IMR-90 (cell line): ENCODE results near the gene GOLGA3. TPM values are rescaled to one million over a fixed set of nuclear protein-coding genes. Genes with fewer than 3 reads are reported as not detected.
"Not testable (repeated sequence)": the region's sequence is repeated elsewhere in the genome, so short reads cannot be mapped to it uniquely, and the experiment has no call there.

Experiments
- ATAC-seq: fragments of 200-7000 bp; cut with Tn5 transposase; 2 replicates; pipeline ENCODE4 v1.9.1; 2020; ENCODE audit warnings: low read depth, mild to moderate bottlenecking, moderate library complexity
- BruUV-seq: library from RNA; stranded (reverse); fragments of 400-500 nt; replicated peaks from 2 replicates; lab custom pipeline; 2021; lab: Mats Ljungman, UMichigan
- CTCF ChIA-PET: fragments of 300-600 bp; formaldehyde crosslinking; extraction: SDS; loops from one replicate; lab custom pipeline; 2021; ENCODE audit warnings: antibody characterized with exemption; lab: Yijun Ruan, JAX
- POLR2A ChIA-PET: fragments of 300-600 bp; sonication (Branson Sonifier 250); formaldehyde crosslinking; loops from one replicate; lab custom pipeline; 2022; ENCODE audit warnings: antibody characterized with exemption; ENCODE audit not compliant: unreplicated experiment; lab: Charles Lee
- DNase-seq: peaks from one replicate; pipeline ENCODE4 v3.0.0; 2013
- H2AFZ ChIP-seq: replicated peaks from 2 replicates; pipeline ENCODE3; 2013; ENCODE audit warnings: low read length, mild to moderate bottlenecking; ENCODE audit not compliant: poor library complexity
- H2AK5ac ChIP-seq: 2 replicates; pipeline ENCODE4 v1.6.1; 2013; ENCODE audit warnings: low read depth, low read length, inconsistent platforms
- H2AK9ac ChIP-seq: replicated peaks from 2 replicates; pipeline ENCODE3; 2013; ENCODE audit warnings: mild to moderate bottlenecking, low read depth, low read length, moderate library complexity; ENCODE audit not compliant: poor library complexity
- H2BK120ac ChIP-seq: 2 replicates; pipeline ENCODE4 v1.6.1; 2013; ENCODE audit warnings: low read depth, low read length, inconsistent platforms
- H2BK15ac ChIP-seq: 3 replicates; pipeline ENCODE4 v1.6.1; 2013; ENCODE audit warnings: low read depth, low read length, inconsistent platforms
- H2BK20ac ChIP-seq: 2 replicates; pipeline ENCODE4 v1.6.1; 2013; ENCODE audit warnings: low read depth, mild to moderate bottlenecking, inconsistent platforms, low read length, moderate library complexity
- H2BK5ac ChIP-seq: 2 replicates; pipeline ENCODE4 v1.6.1; 2013; ENCODE audit warnings: mild to moderate bottlenecking, low read depth, low read length, inconsistent platforms; ENCODE audit not compliant: poor library complexity, severe bottlenecking
- H3K14ac ChIP-seq: replicated peaks from 2 replicates; pipeline ENCODE4 v1.6.1; 2013; ENCODE audit warnings: low read depth, low read length, inconsistent platforms
- H3K18ac ChIP-seq: 2 replicates; pipeline ENCODE4 v1.6.1; 2013; ENCODE audit warnings: low read depth, low read length, control low read depth
- H3K23ac ChIP-seq: 2 replicates; pipeline ENCODE4 v1.6.1; 2013; ENCODE audit warnings: low read depth, low read length, inconsistent platforms
- H3K27ac ChIP-seq: 2 replicates; pipeline ENCODE4 v1.5.1; 2013; ENCODE audit warnings: mild to moderate bottlenecking, control low read depth, low read length; ENCODE audit not compliant: insufficient read depth
- H3K27me3 ChIP-seq: 2 replicates; pipeline ENCODE4 v1.6.1; 2013; ENCODE audit warnings: low read length; ENCODE audit not compliant: control insufficient read depth, insufficient read depth
- H3K36me3 ChIP-seq: 2 replicates; pipeline ENCODE4 v1.6.1; 2013; ENCODE audit warnings: low read length, mixed read lengths; ENCODE audit not compliant: control insufficient read depth, insufficient read depth
- H3K4ac ChIP-seq: 2 replicates; pipeline ENCODE4 v1.6.1; 2013; ENCODE audit warnings: low read depth, low read length, inconsistent platforms
- H3K4me1 ChIP-seq: 2 replicates; pipeline ENCODE4 v1.6.1; 2013; ENCODE audit warnings: low read length, mixed read lengths; ENCODE audit not compliant: control insufficient read depth, insufficient read depth
- H3K4me2 ChIP-seq: 2 replicates; pipeline ENCODE4 v1.6.1; 2013; ENCODE audit warnings: low read depth, mild to moderate bottlenecking, control low read depth, low read length, moderate library complexity
- H3K4me3 ChIP-seq: 2 replicates; pipeline ENCODE4 v1.5.1; 2013; ENCODE audit warnings: low read depth, mild to moderate bottlenecking, control low read depth, low read length, moderate library complexity; ENCODE audit not compliant: insufficient read depth
- H3K56ac ChIP-seq: 2 replicates; pipeline ENCODE4 v1.6.1; 2013; ENCODE audit warnings: low read length, inconsistent platforms; ENCODE audit not compliant: insufficient read depth; ENCODE audit errors: extremely low read depth
- H3K79me1 ChIP-seq, 2 experiments: 2 replicates each; pipeline ENCODE4 v1.6.1; 2013; ENCODE audit warnings: low read length in 2 of 2, inconsistent platforms in 1 of 2, low read depth in 1 of 2
- H3K9ac ChIP-seq: 2 replicates; pipeline ENCODE4 v1.6.1; 2013; ENCODE audit warnings: low read depth, low read length, control low read depth
- H3K9me1 ChIP-seq: 2 replicates; pipeline ENCODE4 v1.6.1; 2013; ENCODE audit warnings: low read length, inconsistent platforms; ENCODE audit not compliant: insufficient read depth
- H3K9me3 ChIP-seq: 2 replicates; pipeline ENCODE4 v1.6.1; 2013; ENCODE audit warnings: low read length; ENCODE audit not compliant: control insufficient read depth, insufficient read depth
- H4K20me1 ChIP-seq: 2 replicates; pipeline ENCODE4 v1.6.1; 2013; ENCODE audit warnings: low read length, inconsistent platforms; ENCODE audit not compliant: insufficient read depth
- H4K5ac ChIP-seq: 2 replicates; pipeline ENCODE4 v1.6.1; 2013; ENCODE audit warnings: mild to moderate bottlenecking, low read depth, low read length, control low read depth
- H4K8ac ChIP-seq, 2 experiments: 2 replicates each; pipeline ENCODE4 v1.6.1; 2013; ENCODE audit warnings: low read depth in 2 of 2, low read length in 2 of 2, control low read depth in 1 of 2, inconsistent platforms in 1 of 2
- H4K91ac ChIP-seq: 2 replicates; pipeline ENCODE4 v1.6.1; 2013; ENCODE audit warnings: low read depth, low read length, inconsistent platforms; ENCODE audit not compliant: insufficient read depth
- BHLHE40 ChIP-seq: fragments of 150-350 bp; IDR thresholded peaks from 2 replicates; pipeline ENCODE4 v1.6.1; 2016; ENCODE audit warnings: mild to moderate bottlenecking, low read depth, low read length
- FOS ChIP-seq: fragments of 150-350 bp; IDR thresholded peaks from 2 replicates; pipeline ENCODE4 v1.6.1; 2016; ENCODE audit warnings: low read depth, low read length
- MXI1 ChIP-seq: IDR thresholded peaks from 2 replicates; pipeline ENCODE4 v1.6.1; 2012; ENCODE audit warnings: low read depth, mild to moderate bottlenecking, low read length, moderate library complexity, borderline replicate concordance
- WGBS, 2 experiments: methylation state at CpG; one replicate each; pipeline versions ENCODE4 v1.1.5 to v1.1.7; 2013; ENCODE audit warnings: missing lambda C conversion rate in 2 of 2; ENCODE audit not compliant: insufficient read length in 1 of 2; ENCODE audit errors: extremely low coverage in 2 of 2; 5-methylcytosine and 5-hydroxymethylcytosine counted together
- dilution Hi-C: fragments of 300-500 bp; cut with HindIII; formaldehyde crosslinking; loops from one replicate; pipeline ENCODE4 v1.14.3; 2018; ENCODE audit warnings: low sequenced_read_pairs; ENCODE audit not compliant: unreplicated experiment
- in situ Hi-C: fragments of 300-500 bp; cut with MboI; formaldehyde crosslinking; loops from 3 replicates; pipeline ENCODE4 v1.14.3; 2019; ENCODE audit warnings: low sequenced_read_pairs, inconsistent platforms, mixed read lengths
- intact Hi-C: fragments of 100-400 bp; cut with micrococcal nuclease; formaldehyde crosslinking; loops from 2 replicates; pipeline ENCODE4 v1.10.0; 2022
- polyA plus RNA-seq, 3 experiments: library from polyadenylated mRNA; depleted of rRNA; stranded (reverse); fragments of >200 nt; gene quantifications; 2 replicates each; pipeline ENCODE4 v1.2.3, GENCODE V29; 2012; ENCODE audit warnings: low replicate concordance in 1 of 3
- total RNA-seq: library from RNA; depleted of rRNA; stranded (reverse); fragments of >200 nt; gene quantifications from 2 replicates; pipeline ENCODE4 v1.2.3, GENCODE V29; 2012

The GOLGA3 gene
- total and polyA plus RNA-seq, 2 of the 4 experiments (the other 2 are of a cell fraction): 39.6 to 99.8 TPM

GRCh38 chr12:132795847-132796246 lies 32.8 kb downstream of the GOLGA3 start (continued):
- no peak for TF ChIP-seq FOS
- TF ChIP-seq MXI1: no peak
- TF ChIP-seq BHLHE40: no peak

- CTCF ChIA-PET: not testable (repeated sequence)
Measured at GRCh38 chr12:132791940-132792339, 36.7 kb downstream of the GOLGA3 start.

More at GRCh38 chr12:132791940-132792339, 36.7 kb downstream of the GOLGA3 start:
- H4K8ac ChIP-seq, H3K4ac ChIP-seq, H2AFZ ChIP-seq, in situ Hi-C loops, H3K27ac ChIP-seq, H2BK120ac ChIP-seq, H3K14ac ChIP-seq, H3K23ac ChIP-seq, H2BK15ac ChIP-seq, H3K27me3 ChIP-seq, BruUV-seq, H3K4me1 ChIP-seq, POLR2A ChIA-PET, DNase-seq, H4K5ac ChIP-seq, H3K56ac ChIP-seq, dilution Hi-C loops, H2BK5ac ChIP-seq, H3K4me2 ChIP-seq, H3K4me3 ChIP-seq, H2BK20ac ChIP-seq, H2AK5ac ChIP-seq, H4K91ac ChIP-seq, H3K9me3 ChIP-seq, H3K18ac ChIP-seq, H3K9me1 ChIP-seq, intact Hi-C loops, H2AK9ac ChIP-seq, H3K9ac ChIP-seq, ATAC-seq: not testable (repeated sequence)
- peaks cover 67% of the 10 kb centered on the region for H3K36me3 ChIP-seq
- peaks cover 6 to 42% of the 10 kb centered on the region in 2 experiments; a peak in 3 of 4 replicates for H3K79me1 ChIP-seq
- H4K20me1 ChIP-seq: peaks cover 55% of the 10 kb centered on the region
- WGBS, 2 experiments: 100% methylated on average over 1 of the region's 2 CpGs; no CpG with 5 or more reads in 1 of the 2 experiments
